ENCODE data around the gene SLC51B.
A peak's percentile ranks its signal among the peaks of the same experiment; 100 is the strongest.
"Not testable (repeated sequence)": the region's sequence is repeated elsewhere in the genome, so short reads cannot be mapped to it uniquely, and the experiment has no call there.

The SLC51B gene

DNA sequence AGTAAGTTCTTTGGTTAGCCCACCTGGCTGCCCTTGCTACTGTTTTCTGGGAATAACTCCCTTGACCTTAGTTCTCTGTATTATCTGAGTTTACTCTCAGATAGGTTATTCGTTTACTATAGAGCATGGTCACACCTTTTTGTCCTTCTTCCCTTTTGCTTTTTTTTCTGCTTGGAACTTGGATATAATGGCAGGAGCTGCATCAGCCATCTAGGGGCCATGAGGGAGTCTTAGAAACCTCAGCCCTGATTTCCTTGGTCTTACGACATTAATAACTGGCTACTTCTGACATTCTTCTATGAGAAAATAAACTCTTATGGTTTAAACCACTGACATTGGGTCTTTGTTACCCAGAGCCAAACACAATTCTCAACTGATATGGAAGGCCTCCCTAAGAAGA lies 3.4 kb upstream of the SLC51B start:
- DNase-seq, result no peak

DNA sequence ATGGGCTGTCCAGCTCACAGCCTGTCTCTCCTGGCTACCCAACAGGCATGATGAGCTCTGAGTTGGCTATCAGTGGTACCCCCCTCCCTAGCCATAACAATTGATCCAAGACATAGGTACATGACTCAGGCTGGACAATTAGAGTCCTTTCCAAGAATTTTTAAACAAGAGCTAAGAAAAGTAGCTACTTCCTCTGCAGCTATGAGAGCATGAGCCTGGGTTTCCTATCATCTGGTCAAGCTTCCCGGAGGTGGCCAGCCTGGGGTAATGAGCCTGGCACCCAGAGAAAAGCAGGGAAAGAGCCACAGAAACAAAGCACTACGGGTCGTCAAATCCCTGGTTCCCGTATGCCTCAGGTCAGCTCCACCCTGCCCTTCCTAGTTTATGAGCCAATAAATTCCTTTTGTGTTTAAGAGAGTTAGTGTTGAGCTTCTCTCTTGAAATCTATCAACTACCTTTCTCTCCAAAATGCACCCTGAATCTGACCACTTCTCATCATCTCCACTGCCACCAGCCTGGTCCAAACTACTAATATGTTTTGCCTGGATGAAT lies 2.3 kb upstream of the SLC51B start:
- DNase-seq, result no peak

DNA sequence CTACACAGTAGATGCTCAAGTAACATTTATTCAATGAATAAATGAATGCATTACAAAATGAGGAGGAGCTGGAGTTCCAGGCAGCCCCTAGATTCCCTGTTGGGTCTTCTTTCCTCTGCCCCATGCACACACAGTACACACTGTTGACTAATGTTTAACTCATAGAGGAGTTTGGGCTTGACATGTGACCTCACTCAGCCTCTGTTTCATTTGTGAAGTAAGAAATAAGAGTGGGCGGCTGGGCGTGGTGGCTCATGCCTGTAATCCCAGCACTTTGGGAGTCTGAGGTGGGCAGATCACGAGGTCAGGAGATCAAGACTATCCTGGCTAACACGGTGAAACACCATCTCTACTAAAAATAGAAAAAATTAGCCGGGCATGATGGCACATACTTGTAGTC lies 969 bp upstream of the SLC51B start:
- DNase-seq, result not testable (repeated sequence)

DNA sequence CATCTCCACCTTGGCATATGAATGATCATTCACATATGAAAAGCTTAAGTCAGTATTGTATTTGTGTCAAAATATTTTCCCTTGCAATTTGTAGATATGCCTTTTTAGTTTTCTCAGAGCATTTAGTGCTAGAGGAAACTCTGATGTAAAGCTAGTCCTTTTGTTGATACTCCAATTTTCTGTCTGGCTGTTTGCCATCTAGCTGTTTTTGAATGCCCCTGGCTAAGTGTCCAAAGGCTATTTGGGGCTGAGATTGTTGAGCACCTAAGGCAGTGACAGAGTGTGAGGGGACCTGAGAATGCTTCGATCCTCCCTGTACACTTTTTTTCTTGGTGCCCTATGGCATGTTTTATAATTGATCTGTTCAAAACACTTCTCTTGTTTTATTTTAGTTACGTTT lies 3.1 kb downstream of the SLC51B start:
- no peak for DNase-seq

DNA sequence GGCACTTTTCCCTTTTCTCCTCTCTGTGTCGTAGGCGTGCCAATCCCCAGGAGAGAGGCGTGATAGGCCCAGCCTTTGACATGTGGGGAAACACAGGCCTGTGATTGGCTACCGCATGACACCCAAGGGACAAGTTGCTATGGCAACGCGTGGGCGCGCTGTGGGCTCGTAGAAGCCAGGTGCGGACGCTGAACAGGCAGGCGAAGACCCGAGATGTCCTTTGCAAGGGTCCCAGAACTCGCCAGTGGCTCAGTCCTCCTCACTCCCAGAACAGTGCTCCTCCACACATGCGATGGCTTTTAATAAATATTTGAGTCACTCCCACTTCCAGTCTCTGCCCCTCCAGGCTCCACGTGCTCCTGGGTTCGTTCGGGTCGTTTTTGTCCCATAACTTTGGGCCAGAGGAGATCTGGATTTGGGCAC lies 4.2 kb downstream of the SLC51B start:
- DNase-seq, result peak in 49 of 51 donors; percentile 17 to 95 (median 82)

DNA sequence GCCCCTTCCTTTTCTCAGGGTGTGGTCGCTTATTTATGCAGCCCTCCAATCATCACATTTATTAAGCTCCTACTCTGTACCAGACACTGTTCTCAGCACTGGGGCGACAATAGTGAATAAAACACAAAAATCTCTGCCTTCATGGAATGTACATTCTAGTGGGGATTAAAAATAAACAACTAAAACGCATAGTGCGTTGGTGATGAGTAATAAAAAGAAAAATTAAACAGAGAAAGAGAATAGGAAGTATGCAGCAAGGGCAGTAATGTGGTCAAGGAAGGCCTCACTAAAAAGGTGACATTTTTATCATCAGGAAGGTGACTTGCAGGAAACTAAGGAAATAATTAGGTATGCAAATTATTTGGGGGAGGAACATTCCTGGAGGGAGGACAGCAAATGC lies 5.1 kb downstream of the SLC51B start:
- DNase-seq, result no peak

DNA sequence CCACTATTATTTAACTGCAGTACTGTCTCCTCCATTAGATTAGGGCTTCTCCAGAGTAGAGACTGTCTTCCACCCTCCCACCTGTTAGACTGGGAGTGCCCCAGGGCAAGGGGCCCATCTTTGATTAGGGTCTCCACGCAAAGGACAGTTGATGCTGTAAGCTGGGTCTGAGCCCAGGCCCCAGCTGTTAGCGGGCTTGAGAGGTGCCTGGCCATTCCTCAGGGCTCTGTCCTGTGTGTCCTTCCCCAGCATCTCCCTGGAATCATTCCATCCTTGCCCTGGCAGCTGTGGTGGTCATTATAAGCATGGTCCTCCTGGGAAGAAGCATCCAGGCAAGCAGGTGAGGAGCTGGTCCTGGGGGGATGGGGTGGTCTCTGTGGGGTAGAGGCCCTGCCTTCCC lies 6.1 kb downstream of the SLC51B start:
- DNase-seq, result no peak

DNA sequence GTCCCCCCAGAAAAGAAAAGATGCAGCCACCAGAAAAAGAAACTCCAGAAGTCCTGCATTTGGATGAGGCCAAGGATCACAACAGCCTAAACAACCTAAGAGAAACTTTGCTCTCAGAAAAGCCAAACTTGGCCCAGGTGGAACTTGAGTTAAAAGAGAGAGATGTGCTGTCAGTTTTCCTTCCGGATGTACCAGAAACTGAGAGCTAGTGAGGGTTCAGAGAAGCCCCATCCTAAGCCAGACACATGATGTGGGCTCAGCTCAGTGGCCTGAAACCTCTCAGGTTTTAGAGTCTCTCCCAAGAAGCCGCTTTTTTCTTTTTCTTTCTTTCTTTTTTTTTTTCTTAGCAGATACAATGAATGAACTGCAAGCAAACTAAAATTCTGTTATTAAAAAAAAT lies 7.8 kb downstream of the SLC51B start:
- DNase-seq, result no peak

DNA sequence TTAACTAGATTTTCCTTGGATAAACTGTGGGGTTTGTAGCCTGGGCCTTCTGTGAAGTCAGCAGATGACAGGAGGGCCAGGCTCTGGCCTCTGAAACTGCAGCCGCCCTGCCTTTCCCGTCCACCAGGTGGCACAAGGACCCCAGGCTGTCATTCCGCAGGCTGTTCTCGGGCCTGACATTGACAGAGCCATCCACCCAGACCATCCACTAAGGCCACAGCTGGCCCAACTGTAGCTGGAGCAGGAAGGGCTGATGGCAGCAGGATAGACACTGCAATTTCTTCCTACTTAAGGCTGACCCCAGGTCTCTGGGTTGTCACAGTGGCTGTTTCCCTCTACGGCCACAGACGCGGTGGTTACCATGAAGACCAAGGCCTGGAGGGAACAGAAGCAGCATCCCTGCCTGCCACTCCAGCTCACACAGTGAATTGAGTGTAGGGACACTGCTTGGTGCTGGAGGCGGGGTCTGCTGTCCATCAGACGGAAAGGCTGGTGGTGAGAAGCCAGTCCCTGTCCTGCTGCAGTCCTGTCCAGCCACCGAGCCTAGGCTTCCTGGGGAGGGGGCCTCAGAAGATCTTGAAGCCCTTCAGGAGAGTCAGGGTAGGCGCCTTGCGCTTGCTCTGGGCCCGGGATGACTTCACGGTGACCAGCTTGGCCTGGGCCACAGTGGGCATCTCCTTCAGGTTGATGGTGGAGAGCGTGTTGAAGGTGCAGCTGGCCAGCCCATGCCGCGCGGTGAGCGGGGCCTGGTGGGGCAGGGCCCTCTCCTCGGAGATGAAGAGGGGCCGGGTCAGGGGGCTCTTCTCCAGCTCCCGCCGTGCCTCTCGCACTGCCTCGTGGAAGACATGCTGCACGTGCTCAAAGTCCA lies 9.4 kb downstream of the SLC51B start:
- peak in 44 of 51 donors; percentile 23 to 84 (median 62) for DNase-seq

DNA sequence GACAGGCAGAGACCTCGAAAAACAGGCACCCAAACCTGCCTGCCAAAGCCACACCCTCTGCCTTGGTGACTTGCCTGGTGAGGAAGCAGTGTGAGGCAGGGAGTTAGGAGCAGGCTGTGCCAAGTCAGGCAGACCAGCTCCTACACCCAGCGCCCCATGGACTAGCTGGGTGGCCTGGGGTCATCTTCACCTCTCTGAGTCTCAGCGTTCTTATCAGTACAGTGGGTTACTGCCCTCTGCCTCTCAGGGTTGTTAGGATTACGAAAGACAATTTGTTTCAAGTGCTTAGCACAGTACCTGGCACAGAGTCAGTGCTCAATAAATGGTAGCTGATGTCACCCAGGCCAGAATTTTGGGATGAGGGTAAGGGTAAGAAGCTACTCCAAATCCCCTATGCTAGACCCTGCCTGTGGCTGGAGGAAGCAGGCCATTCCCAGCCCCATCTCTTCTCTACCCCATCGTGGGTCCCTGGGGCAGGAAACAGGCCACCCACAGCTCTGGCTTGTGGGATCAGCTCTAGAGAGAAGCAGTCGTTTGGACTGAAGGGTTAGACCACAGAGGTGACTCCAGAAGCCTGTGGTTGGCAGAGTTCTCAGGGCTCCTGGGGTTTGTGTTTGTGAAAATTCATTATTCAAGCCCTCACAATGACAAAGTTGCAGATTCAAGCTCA lies 10.1 kb downstream of the SLC51B start:
- no peak for DNase-seq

DNA sequence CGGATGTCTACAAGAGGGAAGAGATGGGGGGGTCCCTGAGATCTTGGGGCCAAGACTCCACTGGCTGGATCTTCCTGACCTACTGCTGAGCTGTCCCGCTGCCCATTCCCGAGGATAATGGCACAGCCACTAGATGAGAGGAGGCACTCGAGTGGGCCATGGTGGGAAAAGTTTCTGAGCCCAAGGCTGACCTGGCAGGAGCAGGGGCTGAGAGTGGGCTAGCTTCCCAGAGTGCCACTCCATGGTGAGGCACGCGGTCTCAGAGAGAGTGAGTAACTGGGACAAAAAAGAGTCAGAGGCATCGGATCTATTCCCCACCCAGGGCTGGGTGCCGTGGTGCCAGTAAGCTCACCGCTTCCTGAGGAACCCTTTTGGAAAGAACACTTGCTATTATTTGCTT lies 10.9 kb downstream of the SLC51B start:
- peak in 24 of 51 donors; percentile 22 to 68 (median 44) for DNase-seq

DNA sequence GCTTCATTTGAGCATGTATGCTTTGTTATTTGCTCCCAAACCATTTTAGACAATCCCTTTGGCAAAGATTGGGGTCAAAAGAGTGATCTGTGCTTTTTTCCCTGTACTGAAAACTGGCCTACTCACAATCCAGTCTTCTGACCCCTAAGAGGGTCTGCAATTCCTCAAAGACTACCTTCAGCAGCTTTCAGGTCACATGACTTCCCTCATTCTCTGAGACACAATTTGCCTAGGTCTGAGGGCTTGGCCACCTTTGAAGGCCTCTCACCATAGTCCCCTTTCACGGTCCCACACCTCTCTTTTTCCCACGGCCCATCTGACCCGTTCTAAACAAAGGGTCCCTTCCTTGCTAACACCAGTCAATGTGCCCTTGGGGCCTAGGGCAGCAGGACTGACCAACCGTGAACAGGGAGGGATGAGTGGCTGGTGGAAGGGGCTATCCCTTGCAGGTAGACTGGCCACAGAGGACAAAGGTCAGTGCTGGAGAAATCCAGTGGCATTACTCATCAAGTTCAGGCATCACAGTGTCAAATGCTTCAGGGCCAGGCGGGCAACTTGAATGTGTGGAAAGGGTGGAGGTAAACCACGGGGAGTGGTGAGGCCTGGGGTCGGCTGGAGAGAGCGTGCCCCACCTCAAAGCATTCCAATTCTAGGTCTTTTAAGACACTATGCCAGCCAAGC lies 11.8 kb downstream of the SLC51B start:
- no peak for DNase-seq

DNA sequence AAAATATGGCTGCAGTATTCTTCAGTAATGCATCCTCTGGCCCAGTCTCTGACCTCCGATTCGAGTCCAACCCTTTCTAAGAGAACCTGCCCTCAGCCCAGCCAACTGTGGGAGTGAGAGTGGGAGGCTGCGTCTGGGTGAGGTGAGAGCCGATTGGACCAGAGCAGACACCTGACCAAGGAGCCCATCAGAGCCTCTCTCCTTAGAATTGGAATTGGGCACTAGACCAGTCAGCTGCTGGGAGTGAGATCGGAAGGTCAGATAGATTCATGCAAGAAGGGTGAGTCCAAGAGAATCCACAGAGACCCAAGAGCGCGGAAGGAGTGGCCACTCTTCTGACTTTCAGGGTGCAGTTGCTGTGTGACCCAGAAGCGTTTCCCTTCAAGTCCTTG lies 12.4 kb downstream of the SLC51B start:
- peak in 1 of 51 donors; percentile 25 for DNase-seq

DNA sequence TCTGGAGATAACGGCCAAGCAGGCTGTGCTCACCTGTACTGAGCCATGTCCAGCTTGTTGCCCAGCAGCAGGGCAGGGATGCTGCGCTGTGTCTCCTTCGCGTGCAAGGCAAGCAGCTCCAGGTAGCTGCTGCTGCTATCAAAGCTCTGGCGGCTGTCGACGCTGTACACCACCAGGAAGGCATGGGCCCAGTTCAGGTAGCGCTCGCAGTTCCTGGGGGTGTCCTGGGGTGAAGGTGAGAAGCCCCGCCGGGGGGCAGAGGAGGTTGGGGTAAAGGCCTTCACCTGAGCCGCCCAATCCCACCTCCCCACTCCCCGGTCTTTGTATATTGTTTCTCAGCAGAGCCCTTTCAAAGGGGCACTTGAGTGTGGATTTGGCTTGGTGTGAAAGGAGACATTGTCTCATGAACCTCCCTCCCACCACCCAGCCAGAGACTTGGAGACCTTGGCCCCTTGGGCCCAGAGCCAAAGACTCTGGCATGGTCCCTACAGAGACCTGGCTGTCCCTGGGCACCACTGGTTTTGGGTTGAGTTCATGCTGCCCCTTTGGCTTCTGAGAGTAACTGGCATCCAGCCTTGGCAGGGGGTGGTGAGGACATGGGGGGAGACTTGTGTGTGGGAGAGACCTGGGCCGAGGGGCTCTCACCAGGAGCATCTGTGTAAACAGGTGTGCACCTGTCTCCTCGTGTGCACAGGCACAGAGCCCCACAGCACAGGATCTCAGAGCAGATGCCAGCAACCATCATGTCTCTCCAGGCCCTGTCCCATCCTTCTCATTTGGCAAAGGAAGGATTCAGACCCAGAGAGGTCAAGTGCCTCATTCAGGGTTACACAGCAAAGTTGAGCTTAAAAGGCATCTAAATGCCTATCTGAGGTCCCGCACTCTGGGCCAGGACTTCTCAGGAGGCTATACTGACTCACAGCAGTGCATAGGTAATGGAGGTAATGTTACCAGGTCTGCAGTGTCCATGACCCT lies 13.5 kb downstream of the SLC51B start:
- DNase-seq, result peak in 25 of 51 donors; percentile 16 to 84 (median 57)

DNA sequence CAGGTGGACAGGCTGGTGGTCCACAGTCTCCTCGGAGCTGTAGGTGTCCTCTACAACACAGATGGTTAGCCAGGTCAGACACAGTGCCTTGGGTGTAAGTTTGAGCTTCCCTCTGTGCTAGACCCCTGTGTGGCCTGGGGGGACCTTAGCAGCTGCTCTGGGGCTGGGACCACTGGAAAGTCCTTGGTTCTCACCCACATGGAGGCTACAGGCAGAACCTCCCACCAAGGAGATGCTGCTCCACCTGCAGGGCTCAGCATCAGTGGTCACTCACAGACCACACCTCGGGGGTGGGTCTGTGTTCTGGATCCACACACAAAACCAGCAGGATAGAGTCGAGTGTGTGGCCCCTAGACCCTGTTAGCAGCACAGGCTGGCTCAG lies 14.2 kb downstream of the SLC51B start:
- no peak for DNase-seq

DNA sequence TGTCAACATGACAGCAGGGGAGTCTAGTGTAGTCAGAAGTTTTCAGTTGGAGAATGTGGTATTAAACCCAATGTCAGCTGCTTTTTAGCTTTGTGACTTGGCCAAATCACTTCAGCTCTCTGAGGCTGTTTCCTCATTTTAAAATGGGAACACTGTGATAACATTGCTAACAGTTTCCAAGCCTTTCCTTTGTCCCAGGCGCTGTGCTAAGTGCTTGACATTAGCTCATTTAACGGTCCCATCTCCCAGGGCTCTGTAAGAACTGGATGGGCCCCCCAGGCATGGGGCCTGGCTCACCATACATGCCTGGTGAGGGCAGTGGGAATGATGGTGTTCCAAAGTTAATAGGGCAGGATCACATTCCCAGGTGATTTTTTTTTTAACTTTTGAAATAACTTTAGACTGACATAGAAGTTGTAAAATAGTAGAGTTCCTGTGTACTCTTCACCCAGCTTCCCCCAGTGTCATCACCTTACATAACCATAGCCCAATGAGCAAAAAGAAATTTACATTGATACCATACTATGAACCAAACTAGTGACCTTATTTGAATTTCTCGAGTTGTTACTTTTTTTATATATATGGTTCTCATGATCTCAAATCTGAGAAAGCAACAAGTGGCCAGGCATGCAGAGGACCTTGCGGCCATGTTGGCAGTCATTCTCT lies 14.9 kb downstream of the SLC51B start:
- no peak for DNase-seq

DNA sequence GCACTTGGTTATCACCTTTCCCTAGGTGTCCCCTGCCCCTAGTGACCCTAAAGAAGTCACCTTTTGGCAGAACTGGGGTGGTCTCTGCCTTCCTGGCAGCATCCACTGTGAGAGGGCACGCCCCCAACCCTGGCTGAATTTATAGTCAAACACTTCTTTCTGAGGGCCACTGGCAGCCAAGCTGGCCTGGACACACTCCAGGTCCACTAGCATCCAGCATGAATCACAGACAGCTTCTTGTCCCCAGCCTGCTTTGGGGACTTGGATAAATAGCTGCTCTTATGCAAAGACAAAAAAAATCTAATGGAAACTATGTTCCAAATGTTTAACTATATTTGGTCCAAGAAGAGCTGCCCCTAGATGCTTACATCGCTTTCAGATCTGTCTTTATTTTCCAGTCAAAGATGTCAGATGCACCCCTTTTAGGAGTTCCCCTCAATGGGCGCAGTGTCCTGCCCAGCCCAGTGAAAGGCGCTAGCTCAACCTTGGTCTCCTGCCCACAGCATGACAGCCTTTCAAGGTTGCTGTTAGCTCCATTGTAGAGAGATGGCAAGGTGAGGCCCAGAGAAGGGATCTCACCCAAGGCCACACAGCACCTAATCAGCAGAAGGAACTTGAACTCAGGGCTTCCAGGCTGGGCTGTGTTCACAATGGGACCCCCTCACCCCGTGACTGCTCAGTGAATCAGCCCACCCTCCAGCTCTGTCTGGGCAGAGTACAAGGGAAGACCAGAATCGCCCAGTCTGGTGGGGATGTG lies 15.6 kb downstream of the SLC51B start:
- DNase-seq, result peak in 39 of 51 donors; percentile 18 to 87 (median 61)

DNA sequence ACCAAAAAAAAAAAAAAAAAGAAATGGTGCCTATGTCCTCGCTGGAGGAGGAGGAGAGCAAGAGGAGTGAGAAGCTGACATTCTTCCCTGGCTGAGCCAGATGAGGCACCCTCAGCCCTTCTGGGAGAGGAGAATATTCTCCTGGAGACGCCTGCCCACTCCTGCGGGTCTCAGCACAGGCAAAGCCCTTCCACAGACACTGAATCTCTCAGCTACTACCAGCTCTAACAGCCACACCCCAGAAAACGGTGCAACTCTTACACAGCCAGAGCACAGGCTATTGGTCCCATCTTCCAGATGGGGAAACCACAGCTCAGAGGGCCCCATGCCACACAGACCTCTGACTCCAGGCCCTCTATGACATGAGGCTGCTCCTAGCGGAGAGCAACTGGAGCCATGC lies 16.9 kb downstream of the SLC51B start:
- no peak for DNase-seq

DNA sequence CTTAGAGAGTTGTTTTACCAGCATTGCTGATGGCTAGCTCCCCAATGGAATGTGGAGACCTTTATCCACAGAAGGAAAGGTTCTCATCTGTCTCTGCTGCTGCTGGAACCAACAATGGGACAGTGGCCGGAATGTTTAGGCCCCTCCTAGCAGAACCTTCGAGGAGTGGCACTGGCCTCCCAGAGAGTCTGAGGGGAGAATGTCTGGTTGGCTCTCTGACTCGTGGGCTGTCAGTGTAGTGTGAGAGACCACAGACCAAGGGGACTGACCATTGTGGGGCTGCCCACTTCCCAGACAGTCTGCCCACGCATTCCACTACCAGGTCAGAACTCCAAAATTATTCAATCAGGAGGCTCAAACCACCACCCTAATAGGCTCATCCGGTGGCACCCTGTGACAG lies 17.5 kb downstream of the SLC51B start:
- no peak for DNase-seq

Data from hypothalamus (tissue), 51 donors.